ENCODE measurements around the gene NFYA. TPM values are rescaled to one million over a fixed set of nuclear protein-coding genes. Genes with fewer than 3 reads are reported as not detected.

Gene NFYA
- total and polyA plus RNA-seq, 4 donors = 2.2 to 28.4 (median 10.1) TPM

GRCh38 chr6:41147917-41148316 is 75.1 kb downstream of the NFYA start (continued):
- TF ChIP-seq REST (IDR thresholded peaks at IDR 0.05) (no peak), CTCF (IDR thresholded peaks at IDR 0.05; ENCODE audit: low read depth, low read length, missing input control) (no peak), TAF1 (conservative IDR thresholded peaks at IDR 0.05) (no peak), JUND (IDR thresholded peaks at IDR 0.05) (no peak), FOXA2 (IDR thresholded peaks at IDR 0.05) (no peak), RXRA (IDR thresholded peaks at IDR 0.05) (no peak), EGR1 (IDR thresholded peaks at IDR 0.05; ENCODE audit: low read depth in 2 of 2) (no peak), SP1 (IDR thresholded peaks at IDR 0.05) (no peak)

Other genes with a start within 250 kb of the NFYA start
- gene UNC5CL, start 33.8 kb upstream of the NFYA start, total RNA-seq = 10 to 100 TPM; 16.2 to 41.9 TPM
- gene UNC5CL, start 33.8 kb upstream of the NFYA start, polyA plus RNA-seq = 10 to 100 TPM in 1 of 2 donors, 1 to 10 TPM in 1; 4.7 to 18.2 TPM
- gene TSPO2, start 30.5 kb upstream of the NFYA start, total RNA-seq = 10 to 100 TPM in 1 of 2 donors, under 1 TPM in 1; 0.25 to 64.9 TPM
- under 1 TPM; 0.39 to 0.46 TPM for gene TSPO2, start 30.5 kb upstream of the NFYA start, polyA plus RNA-seq
- gene APOBEC2, start 19.8 kb upstream of the NFYA start, total RNA-seq = 1 to 10 TPM in 1 of 2 donors, not detected in 1; 1.6 TPM
- 1 to 10 TPM in 1 of 2 donors, not detected in 1; 2.3 TPM for gene APOBEC2, start 19.8 kb upstream of the NFYA start, polyA plus RNA-seq
- 10 to 100 TPM; 20.1 to 25.1 TPM for gene OARD1, start 618 bp upstream of the NFYA start, total RNA-seq
- gene OARD1, start 618 bp upstream of the NFYA start, polyA plus RNA-seq = 10 to 100 TPM; 20.9 to 28.6 TPM
- gene TREML1, start 81.4 kb downstream of the NFYA start, total RNA-seq = 1 to 10 TPM in 1 of 2 donors, under 1 TPM in 1; 0.08 to 4.5 TPM
- under 1 TPM in 1 of 2 donors, not detected in 1; 0.12 TPM for gene TREML1, start 81.4 kb downstream of the NFYA start, polyA plus RNA-seq
- not detected for gene TREM2, start 90.1 kb downstream of the NFYA start, total RNA-seq
- gene TREM2, start 90.1 kb downstream of the NFYA start, polyA plus RNA-seq = under 1 TPM; 0.18 to 0.90 TPM
- gene TREML2, start 128.2 kb downstream of the NFYA start, total RNA-seq = 1 to 10 TPM in 1 of 2 donors, under 1 TPM in 1; 0.42 to 9.8 TPM
- under 1 TPM; 0.03 to 0.04 TPM for gene TREML2, start 128.2 kb downstream of the NFYA start, polyA plus RNA-seq
- under 1 TPM in 1 of 2 donors, not detected in 1; 0.08 TPM for gene TREML4, start 155.4 kb downstream of the NFYA start, total RNA-seq
- under 1 TPM in 1 of 2 donors, not detected in 1; 0.31 TPM for gene TREML4, start 155.4 kb downstream of the NFYA start, polyA plus RNA-seq
- gene TREM1, start 213.7 kb downstream of the NFYA start, total RNA-seq = 1 to 10 TPM in 1 of 2 donors, under 1 TPM in 1; 0.09 to 1.3 TPM
- gene TREM1, start 213.7 kb downstream of the NFYA start, polyA plus RNA-seq = under 1 TPM; 0.32 to 0.43 TPM